Vagina (tissue), 2 donors: ENCODE results near the gene MTRFR.

Source experiments
- CTCF ChIP-seq, 3 experiments: fragments of 450-650 bp in 2 of 3; fragments of 200-600 bp in 1 of 3; sonication (generic) in 1 of 3; IDR thresholded peaks; one replicate each; pipeline ENCODE4 v1.5.1; 2017 to 2019; ENCODE audit warnings: antibody characterized with exemption in 3 of 3, mild to moderate bottlenecking in 2 of 3, moderate library complexity in 2 of 3
- POLR2A ChIP-seq, 2 donors: fragments of 450-650 bp; IDR thresholded peaks; one replicate each; pipeline ENCODE4 v1.6.1; 2017; ENCODE audit warnings: antibody characterized with exemption in 2 of 2, mild to moderate bottlenecking in 2 of 2, moderate library complexity in 2 of 2

GRCh38 chr12:123229051-123229450, 4.2 kb upstream of the MTRFR start:
- no peak for TF ChIP-seq POLR2A (IDR thresholded peaks at IDR 0.05)
- no peak for TF ChIP-seq CTCF (IDR thresholded peaks at IDR 0.05)
